ENCODE measurements around the gene PPP2R2D.

DNA sequence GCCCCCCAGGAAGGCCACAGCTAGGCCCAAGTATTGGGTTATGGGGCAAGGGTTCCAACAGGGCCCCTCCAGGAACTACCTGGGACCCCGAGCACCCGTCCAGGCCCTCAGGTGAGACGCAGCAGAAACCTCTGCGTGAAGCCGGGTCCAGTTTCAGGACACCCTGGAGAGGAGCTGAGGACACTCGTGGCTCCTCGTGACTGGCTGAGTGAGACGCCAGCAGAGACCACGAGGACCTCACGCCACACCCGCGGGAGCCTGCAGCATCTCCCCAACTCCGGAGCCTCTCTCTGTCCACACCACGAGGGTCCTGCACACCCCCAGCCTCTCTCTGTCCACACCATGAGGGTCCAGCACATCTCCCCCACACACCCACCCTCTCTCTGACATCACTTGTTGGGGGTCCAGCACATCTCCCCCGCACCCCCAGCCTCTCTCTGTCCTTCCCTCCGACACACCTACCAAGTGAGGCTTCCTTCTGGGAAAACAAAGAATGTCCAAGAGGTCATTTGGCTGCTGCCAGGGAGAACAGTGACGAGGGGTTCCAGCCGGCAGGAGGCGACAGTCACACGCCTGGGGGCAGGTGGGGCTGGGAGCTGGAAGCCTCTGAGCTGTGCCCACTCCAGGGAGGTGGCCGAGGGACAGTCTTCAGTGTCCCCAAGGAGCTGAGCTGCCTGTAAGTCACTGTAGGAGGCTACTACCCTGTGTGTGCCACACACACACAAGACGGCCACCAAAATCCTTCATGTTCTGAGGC is 46.1 kb upstream of the PPP2R2D start:
- TF ChIP-seq, protein P1, sequence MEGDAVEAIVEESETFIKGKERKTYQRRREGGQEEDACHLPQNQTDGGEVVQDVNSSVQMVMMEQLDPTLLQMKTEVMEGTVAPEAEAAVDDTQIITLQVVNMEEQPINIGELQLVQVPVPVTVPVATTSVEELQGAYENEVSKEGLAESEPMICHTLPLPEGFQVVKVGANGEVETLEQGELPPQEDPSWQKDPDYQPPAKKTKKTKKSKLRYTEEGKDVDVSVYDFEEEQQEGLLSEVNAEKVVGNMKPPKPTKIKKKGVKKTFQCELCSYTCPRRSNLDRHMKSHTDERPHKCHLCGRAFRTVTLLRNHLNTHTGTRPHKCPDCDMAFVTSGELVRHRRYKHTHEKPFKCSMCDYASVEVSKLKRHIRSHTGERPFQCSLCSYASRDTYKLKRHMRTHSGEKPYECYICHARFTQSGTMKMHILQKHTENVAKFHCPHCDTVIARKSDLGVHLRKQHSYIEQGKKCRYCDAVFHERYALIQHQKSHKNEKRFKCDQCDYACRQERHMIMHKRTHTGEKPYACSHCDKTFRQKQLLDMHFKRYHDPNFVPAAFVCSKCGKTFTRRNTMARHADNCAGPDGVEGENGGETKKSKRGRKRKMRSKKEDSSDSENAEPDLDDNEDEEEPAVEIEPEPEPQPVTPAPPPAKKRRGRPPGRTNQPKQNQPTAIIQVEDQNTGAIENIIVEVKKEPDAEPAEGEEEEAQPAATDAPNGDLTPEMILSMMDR (IDR thresholded peaks at IDR 0.05), result no peak
- no peak for TF ChIP-seq RCOR1 (IDR thresholded peaks at IDR 0.05; ENCODE audit: low read length)
- TF ChIP-seq JUND (IDR thresholded peaks at IDR 0.05), result no peak
- TF ChIP-seq EZH2phosphoT487 (IDR thresholded peaks at IDR 0.05; ENCODE audit: borderline replicate concordance, low read depth), result no peak
- no peak for TF ChIP-seq EP300 (IDR thresholded peaks at IDR 0.05; ENCODE audit: borderline replicate concordance in 1 of 2, low read depth in 1 of 2, low read length in 1 of 2)
- TF ChIP-seq TAF1 (IDR thresholded peaks at IDR 0.05; ENCODE audit: borderline replicate concordance, low read depth, low read length), result no peak
- TF ChIP-seq RAD21 (IDR thresholded peaks at IDR 0.05; ENCODE audit: low read length), result no peak
- no peak for TF ChIP-seq GABPA (IDR thresholded peaks at IDR 0.05; ENCODE audit: low read depth)
- no peak for TF ChIP-seq TEAD4 (IDR thresholded peaks at IDR 0.05; ENCODE audit: borderline replicate concordance, insufficient read depth)
- TF ChIP-seq FOXM1 (IDR thresholded peaks at IDR 0.05; ENCODE audit: low read depth), result no peak
- no peak for TF ChIP-seq NRF1 (IDR thresholded peaks at IDR 0.05; ENCODE audit: low read depth, low read length)
- no peak for TF ChIP-seq PBX3 (IDR thresholded peaks at IDR 0.05)
- TF ChIP-seq TCF12 (IDR thresholded peaks at IDR 0.05), result no peak

Data from SK-N-SH (cell line).